ENCODE results near the gene DAPK1. TPM values are rescaled to one million over a fixed set of nuclear protein-coding genes. Genes with fewer than 3 reads are reported as not detected.

DAPK1 gene
- total RNA-seq, 2 experiments from 2014 or later: 0.29 to 0.47 TPM

DNA sequence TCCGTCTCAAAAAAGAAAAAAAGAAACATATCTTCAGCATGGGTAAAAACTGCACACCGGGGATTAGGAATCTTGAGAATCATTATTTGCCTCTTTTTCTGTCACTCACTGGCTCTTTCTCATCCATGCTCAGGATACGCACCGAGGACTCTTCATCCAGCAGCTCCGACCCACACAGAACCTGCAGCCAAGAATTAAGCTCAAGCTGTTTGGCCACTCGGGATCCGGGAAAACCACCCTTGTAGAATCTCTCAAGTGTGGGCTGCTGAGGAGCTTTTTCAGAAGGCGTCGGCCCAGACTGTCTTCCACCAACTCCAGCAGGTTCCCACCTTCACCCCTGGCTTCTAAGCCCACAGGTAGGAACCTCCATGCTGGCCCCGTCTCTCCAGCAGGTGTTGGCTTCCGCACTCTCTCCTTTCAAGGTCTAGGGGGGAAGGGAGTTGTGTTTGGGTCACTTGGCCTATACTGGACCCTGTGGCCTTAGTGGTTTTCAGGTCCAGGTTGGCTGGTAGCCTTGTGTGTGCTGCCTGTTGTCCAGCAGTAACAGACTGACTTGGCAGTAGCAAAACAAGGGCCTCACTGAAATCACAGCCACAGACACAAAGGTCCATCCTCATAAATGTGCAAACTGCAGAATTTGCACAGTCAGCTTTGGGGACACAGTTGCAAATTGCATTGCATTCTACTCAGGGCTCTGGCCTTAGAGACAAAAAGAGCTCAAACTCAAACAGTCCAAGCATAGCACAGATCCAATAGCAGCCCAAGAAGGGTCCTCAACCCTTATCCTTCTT, 183.8 kb downstream of the DAPK1 start:
- H3K4me3 Mint-ChIP-seq: no peak overlapping the region
- ATAC-seq: no peak
- H3K27me3 Mint-ChIP-seq (ENCODE audit: low read depth): no peaks in the 10 kb centered on the region
- no peak overlapping the region for H3K27ac Mint-ChIP-seq
- H3K4me1 Mint-ChIP-seq (ENCODE audit: low read depth): peaks cover 6% of the 10 kb centered on the region
- no peak for DNase-seq
- H3K9me3 Mint-ChIP-seq (ENCODE audit: insufficient read depth): no peaks in the 10 kb centered on the region
- no peaks in the 10 kb centered on the region for H3K36me3 Mint-ChIP-seq (ENCODE audit: low read depth)
- POLR2A ChIA-PET: no interaction called here
- CTCF ChIA-PET: no interaction called here

DNA sequence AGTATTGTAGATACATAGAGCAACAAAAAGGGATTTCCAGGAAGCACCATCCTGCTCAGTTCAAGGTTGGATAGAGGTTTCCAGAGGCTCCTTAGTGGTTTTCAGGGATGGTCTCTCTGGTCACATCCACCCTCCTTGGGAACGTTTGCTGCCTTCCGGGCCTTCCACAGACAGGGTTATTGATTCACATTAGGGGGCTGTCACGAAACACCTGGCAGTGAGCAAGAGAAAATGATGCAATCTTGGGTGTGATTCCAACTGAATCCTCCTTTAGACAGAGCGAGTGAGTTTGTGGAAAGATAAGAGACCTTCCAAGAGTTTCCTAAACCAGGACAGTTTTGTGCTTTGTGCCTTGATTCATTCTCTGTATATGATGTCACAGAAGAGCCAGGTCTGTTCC, 184.4 kb downstream of the DAPK1 start:
- H3K9me3 Mint-ChIP-seq (ENCODE audit: insufficient read depth): no peaks in the 10 kb centered on the region
- H3K27ac Mint-ChIP-seq: no peak overlapping the region
- no peak overlapping the region for H3K4me3 Mint-ChIP-seq
- peaks cover 6% of the 10 kb centered on the region for H3K4me1 Mint-ChIP-seq (ENCODE audit: low read depth)
- ATAC-seq (no peak), DNase-seq (no peak)
- H3K36me3 Mint-ChIP-seq (ENCODE audit: low read depth): no peaks in the 10 kb centered on the region
- ChIA-PET CTCF (no interaction called here), POLR2A (no interaction called here)
- no peaks in the 10 kb centered on the region for H3K27me3 Mint-ChIP-seq (ENCODE audit: low read depth)

DNA sequence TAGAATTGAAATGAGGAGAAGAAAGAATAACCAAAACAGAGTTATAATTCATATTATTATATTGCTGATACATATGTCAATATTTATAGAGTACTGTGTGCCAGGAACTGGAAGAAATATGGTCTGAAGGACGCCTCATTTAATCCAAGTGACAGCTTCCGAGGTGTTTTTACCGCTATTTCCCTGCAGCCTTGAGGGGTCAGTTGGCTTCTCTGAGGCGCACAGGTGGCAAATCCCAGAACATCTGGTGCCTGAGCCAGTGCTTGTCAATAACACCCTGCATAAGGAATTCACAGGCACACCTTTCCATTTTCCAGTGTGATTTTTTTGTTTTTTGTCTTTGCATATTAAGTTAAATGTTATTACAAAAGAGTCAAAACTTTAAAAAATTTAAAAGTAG, 185.0 kb downstream of the DAPK1 start:
- Mint-ChIP-seq H3K27ac (no peak overlapping the region), H3K4me3 (no peak overlapping the region), H3K4me1 (ENCODE audit: low read depth) (peaks cover 6% of the 10 kb centered on the region), H3K27me3 (ENCODE audit: low read depth) (no peaks in the 10 kb centered on the region), H3K9me3 (ENCODE audit: insufficient read depth) (no peaks in the 10 kb centered on the region), H3K36me3 (ENCODE audit: low read depth) (no peaks in the 10 kb centered on the region)
- no peak for ATAC-seq
- CTCF ChIA-PET: no interaction called here
- POLR2A ChIA-PET: no interaction called here
- no peak for DNase-seq

DNA sequence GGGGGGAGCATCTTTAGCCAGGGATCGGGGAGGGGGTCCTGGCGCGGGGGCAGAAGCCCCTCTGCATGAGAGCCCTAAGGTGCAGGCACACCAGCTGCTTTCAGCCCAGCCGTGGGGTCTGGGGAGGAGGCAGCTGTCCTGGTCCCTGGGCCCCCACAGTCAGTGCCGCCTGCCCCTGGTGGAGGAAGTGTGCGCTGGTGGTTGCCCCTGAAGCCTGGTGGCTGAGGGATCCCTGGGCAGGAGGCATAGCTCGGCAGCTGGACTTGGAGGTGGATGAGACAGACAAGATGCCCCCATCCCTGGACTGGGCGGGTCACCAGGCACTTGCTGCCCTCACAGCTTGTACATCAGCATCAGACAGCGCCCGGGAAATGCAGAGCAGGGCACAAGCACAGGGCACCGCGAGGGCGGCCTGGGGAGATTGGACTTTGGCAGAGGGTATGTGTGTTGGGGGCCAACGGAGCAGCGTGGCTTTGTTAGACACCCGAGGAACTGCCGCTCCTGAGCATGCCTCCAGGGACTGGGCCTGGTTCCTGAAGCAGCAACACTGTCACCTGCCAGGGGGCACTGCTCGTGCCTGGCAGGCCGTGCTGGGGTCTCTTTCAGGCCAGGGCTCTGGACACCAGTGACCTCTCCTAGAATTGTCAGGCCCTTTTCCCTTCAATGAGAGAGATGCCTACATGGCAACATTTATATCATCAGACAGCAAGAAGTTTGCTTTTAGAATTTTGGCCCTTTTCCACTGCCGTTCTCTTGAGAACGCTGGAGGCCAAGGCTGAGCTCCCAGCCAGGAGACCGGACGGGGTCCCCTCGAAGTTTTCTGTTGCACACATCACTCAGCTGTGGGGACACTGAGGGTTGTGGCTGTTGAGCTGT, 186.3 kb downstream of the DAPK1 start:
- H3K27ac Mint-ChIP-seq: no peak overlapping the region
- ChIA-PET CTCF (interaction anchor here (1.4 to 1.7 kb wide), 2 partner anchors 9 to 128 kb away, joined by 3 to 5 read pairs; no protein-coding TSS in a partner anchor), POLR2A (no interaction called here)

DNA sequence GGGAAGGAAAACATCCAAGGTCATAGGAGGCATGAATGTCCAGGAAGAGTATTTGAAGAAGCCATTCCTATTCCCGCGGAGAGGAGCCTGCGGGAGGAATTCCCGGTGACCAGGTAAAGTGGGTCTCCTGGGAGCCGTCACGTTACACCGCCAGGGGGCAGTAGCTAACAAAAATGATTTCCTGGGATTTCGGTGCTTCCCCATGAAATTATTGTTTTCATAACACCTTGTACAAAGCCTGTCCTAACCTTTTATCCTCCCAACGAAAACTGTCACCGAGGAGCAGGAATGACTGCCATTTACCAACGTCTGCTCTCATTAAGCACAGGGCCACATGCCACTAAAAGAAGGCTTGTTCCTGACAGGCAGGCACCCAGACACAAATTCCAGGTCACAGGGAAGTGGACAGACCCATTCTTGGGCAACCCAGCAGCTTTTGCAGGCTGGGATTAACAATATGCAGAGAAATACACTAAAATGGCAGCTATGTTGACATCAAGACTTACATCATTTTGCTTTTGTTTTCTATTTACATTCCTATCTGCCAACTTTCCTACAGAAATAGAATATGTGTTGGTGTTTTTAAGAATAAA, 187.1 kb downstream of the DAPK1 start:
- H3K27me3 Mint-ChIP-seq (ENCODE audit: low read depth): peaks cover 3% of the 10 kb centered on the region
- H3K9me3 Mint-ChIP-seq (ENCODE audit: insufficient read depth): no peaks in the 10 kb centered on the region
- peaks cover 6% of the 10 kb centered on the region for H3K4me1 Mint-ChIP-seq (ENCODE audit: low read depth)
- POLR2A ChIA-PET: no interaction called here
- H3K36me3 Mint-ChIP-seq (ENCODE audit: low read depth): no peaks in the 10 kb centered on the region
- CTCF ChIA-PET: interaction anchor here (1.4 to 1.7 kb wide), 3 partner anchors 10 to 128 kb away, joined by 3 to 5 read pairs (median 4); no protein-coding TSS in a partner anchor
- no peak for ATAC-seq
- H3K27ac Mint-ChIP-seq: no peak overlapping the region
- no peak overlapping the region for H3K4me3 Mint-ChIP-seq
- DNase-seq: no peak

More for the DNA sequence above, 186.3 kb downstream of the DAPK1 start:
- Mint-ChIP-seq H3K4me3 (no peak overlapping the region), H3K36me3 (ENCODE audit: low read depth) (no peaks in the 10 kb centered on the region), H3K4me1 (ENCODE audit: low read depth) (peaks cover 6% of the 10 kb centered on the region), H3K9me3 (ENCODE audit: insufficient read depth) (no peaks in the 10 kb centered on the region), H3K27me3 (ENCODE audit: low read depth) (peaks cover 3% of the 10 kb centered on the region)
- no peak for DNase-seq
- no peak for ATAC-seq

DNA sequence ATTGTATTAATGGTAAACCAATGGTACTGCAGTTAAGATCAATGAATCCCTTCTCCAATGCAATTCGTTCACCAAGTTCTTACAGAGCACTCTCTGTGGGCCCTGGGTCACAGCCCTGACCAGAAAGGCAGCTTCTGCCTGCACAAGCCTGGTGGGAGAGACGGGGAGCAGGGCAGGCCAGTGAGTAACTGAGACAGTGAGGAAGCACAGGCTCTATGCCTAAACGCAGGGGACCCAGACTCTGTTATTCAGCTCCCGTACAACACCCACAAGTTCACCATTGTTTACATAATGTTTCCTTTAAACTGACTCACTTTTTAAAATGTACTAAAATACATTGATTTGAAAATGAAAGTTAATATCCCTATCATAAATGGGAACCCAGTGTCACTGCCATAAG, 187.8 kb downstream of the DAPK1 start:
- Mint-ChIP-seq H3K4me1 (ENCODE audit: low read depth) (peaks cover 6% of the 10 kb centered on the region), H3K27me3 (ENCODE audit: low read depth) (peaks cover 3% of the 10 kb centered on the region), H3K36me3 (ENCODE audit: low read depth) (no peaks in the 10 kb centered on the region), H3K27ac (no peak overlapping the region), H3K9me3 (ENCODE audit: insufficient read depth) (no peaks in the 10 kb centered on the region), H3K4me3 (no peak overlapping the region)
- DNase-seq (no peak), ATAC-seq (no peak)
- ChIA-PET POLR2A (no interaction called here), CTCF (interaction anchor here (1.5 to 1.7 kb wide), 2 partner anchors 10 to 11 kb away, joined by 3 to 4 read pairs; no protein-coding TSS in a partner anchor)

DNA sequence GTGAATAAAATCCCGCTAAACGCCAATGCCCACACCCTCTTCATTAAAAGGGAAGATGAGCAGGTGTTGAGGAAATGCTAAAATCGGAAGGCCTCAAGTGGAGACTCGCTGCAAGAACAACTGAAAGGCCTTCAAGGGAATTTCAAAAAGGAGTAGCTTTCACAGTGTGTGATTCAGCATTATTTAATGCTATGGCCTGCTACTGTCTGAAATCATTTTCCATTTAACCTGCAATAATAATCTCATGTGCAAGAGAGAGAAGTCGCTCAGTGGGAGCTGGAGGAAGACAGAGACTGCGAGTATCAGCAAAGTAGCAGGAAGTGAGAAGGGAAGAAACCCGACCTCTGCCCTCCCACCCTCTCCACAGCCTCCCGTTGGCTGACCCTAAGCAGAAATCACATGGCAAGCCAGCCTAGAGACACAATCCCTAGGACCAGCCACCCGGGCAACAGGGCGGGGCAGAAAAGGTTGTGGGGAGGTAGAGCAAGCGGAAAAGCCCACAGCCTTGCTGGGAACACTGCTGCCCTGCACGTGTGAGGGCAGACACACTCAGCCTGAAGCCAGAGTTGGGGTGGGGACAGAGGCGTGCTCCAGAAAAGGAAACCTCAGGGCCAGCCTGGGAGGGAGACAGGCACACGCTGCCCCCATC, 188.3 kb downstream of the DAPK1 start:
- CTCF ChIA-PET: interaction anchor here (1.5 kb wide), 1 partner anchor 9 kb away, joined by 4 read pairs; no protein-coding TSS in a partner anchor

DNA sequence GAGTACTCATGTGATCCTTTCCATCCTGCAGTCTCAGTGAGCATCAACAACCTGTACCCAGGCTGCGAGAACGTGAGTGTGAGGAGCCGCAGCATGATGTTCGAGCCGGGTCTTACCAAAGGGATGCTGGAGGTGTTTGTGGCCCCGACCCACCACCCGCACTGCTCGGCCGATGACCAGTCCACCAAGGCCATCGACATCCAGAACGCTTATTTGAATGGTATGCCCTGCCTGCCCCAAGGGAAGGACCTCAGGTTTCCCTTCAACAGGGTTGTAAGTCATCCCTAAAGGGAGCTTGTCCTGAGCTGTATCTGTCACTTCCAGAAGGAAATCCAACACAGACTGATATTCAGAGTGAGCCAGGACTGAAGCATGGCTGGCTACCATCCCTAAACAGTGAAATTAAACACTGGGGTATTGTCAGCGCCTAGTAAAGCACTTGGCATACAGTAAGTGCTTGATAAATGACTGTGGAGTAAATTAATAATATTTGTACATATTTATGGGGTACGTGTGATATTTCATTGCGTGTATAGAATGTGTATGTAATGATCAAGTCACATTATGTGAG, 188.9 kb downstream of the DAPK1 start:
- no peak for ATAC-seq
- H3K27ac Mint-ChIP-seq: no peak overlapping the region
- H3K4me3 Mint-ChIP-seq: no peak overlapping the region
- H3K36me3 Mint-ChIP-seq (ENCODE audit: low read depth): no peaks in the 10 kb centered on the region
- peaks cover 3% of the 10 kb centered on the region for H3K27me3 Mint-ChIP-seq (ENCODE audit: low read depth)
- peaks cover 6% of the 10 kb centered on the region for H3K4me1 Mint-ChIP-seq (ENCODE audit: low read depth)
- DNase-seq: no peak
- CTCF ChIA-PET: no interaction called here
- H3K9me3 Mint-ChIP-seq (ENCODE audit: insufficient read depth): no peaks in the 10 kb centered on the region
- POLR2A ChIA-PET: no interaction called here

More for the DNA sequence above, 188.3 kb downstream of the DAPK1 start:
- no peaks in the 10 kb centered on the region for H3K9me3 Mint-ChIP-seq (ENCODE audit: insufficient read depth)
- peaks cover 6% of the 10 kb centered on the region for H3K4me1 Mint-ChIP-seq (ENCODE audit: low read depth)
- H3K27ac Mint-ChIP-seq: no peak overlapping the region
- POLR2A ChIA-PET: no interaction called here
- DNase-seq: no peak
- H3K4me3 Mint-ChIP-seq: no peak overlapping the region
- peaks cover 3% of the 10 kb centered on the region for H3K27me3 Mint-ChIP-seq (ENCODE audit: low read depth)
- no peak for ATAC-seq
- no peaks in the 10 kb centered on the region for H3K36me3 Mint-ChIP-seq (ENCODE audit: low read depth)

DNA sequence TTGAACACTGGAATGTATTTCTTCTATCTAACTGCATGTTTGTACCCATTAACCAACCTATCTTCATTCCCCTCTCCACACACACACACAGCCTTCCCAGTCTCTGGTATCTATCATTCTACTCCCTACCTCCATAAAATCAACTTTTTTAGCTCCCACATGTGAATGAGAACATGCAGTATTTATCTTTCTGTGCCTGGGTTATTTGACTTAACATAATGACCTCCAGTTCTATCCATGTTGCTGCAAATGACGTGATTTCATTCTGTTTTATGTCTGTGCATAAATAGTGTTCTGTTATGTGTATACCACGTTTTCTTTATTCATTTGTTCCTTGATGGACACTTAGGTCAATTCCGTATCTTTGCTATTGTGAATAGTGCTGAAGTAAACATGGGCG, 189.5 kb downstream of the DAPK1 start:
- Mint-ChIP-seq H3K4me3 (no peak overlapping the region), H3K4me1 (ENCODE audit: low read depth) (peaks cover 6% of the 10 kb centered on the region), H3K27me3 (ENCODE audit: low read depth) (peaks cover 3% of the 10 kb centered on the region), H3K27ac (no peak overlapping the region), H3K36me3 (ENCODE audit: low read depth) (no peaks in the 10 kb centered on the region), H3K9me3 (ENCODE audit: insufficient read depth) (no peaks in the 10 kb centered on the region)
- ChIA-PET CTCF (no interaction called here), POLR2A (no interaction called here)
- no peak for DNase-seq
- ATAC-seq: no peak

DNA sequence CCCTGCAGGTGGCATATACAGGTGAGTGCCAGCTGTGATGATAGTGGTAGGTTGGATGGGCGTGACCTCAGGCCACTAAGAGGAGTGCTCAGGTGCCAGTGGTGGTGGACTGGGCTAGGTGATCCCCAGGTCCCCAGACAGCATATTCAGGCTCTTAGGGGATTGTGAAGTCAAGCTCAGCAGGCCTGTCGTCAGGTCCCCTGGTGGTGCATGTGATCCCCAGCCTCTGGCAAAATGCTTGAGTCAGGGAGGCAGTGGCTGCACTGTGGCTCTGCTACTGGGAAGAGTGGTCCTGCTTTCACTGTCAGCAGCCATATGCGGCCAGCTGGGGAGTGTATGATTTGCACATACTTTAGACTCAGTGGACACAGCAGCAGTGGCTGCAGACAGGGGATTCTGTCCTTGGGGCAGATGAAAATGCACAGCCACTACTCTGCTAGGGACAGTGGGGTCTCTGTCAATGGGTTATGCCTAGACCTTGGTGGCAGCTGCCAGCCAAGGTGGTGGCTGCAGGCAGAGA, 196.6 kb downstream of the DAPK1 start:
- Mint-ChIP-seq H3K36me3 (ENCODE audit: low read depth) (no peaks in the 10 kb centered on the region), H3K27me3 (ENCODE audit: low read depth) (peaks cover 2% of the 10 kb centered on the region), H3K27ac (no peak overlapping the region), H3K4me3 (no peak overlapping the region), H3K9me3 (ENCODE audit: insufficient read depth) (no peaks in the 10 kb centered on the region), H3K4me1 (ENCODE audit: low read depth) (no peaks in the 10 kb centered on the region)
- no peak for ATAC-seq
- CTCF ChIA-PET: no interaction called here
- POLR2A ChIA-PET: no interaction called here
- no peak for DNase-seq

DNA sequence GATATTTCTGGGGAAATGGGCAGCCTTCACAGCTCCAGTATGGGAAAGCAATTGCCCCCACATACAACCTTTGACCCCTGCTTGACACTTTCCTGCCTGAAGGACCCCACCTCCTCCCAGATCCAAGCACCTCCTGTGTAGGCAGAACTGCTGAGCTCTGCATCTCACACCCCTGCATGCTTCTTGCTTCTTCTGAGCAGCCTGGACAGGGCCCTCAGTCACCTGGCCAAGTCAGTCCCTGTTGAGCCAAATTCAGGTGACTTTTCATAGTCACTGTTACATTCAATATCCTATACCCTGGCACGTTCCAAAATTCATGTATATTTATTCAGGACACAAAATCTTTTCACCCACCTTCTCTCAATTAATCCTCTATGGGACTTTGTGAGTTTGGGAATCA, 197.9 kb downstream of the DAPK1 start:
- H3K9me3 Mint-ChIP-seq (ENCODE audit: insufficient read depth): no peaks in the 10 kb centered on the region
- ATAC-seq (no peak), DNase-seq (no peak)
- peaks cover 2% of the 10 kb centered on the region for H3K27me3 Mint-ChIP-seq (ENCODE audit: low read depth)
- CTCF ChIA-PET: interaction anchor here (1.2 kb wide), 1 partner anchor 10 kb away, joined by 4 read pairs; no protein-coding TSS in a partner anchor
- POLR2A ChIA-PET: interaction anchor here (0.6 kb wide), 1 partner anchor 1526 kb away, joined by 3 read pairs; no protein-coding TSS in a partner anchor
- H3K4me1 Mint-ChIP-seq (ENCODE audit: low read depth): no peaks in the 10 kb centered on the region
- no peaks in the 10 kb centered on the region for H3K36me3 Mint-ChIP-seq (ENCODE audit: low read depth)
- H3K4me3 Mint-ChIP-seq: no peak overlapping the region
- H3K27ac Mint-ChIP-seq: no peak overlapping the region
